Naive thymus-derived CD4-positive, alpha-beta T cell (primary cell): ENCODE measurements around the gene CALY. TPM values are rescaled to one million over a fixed set of nuclear protein-coding genes. Genes with fewer than 3 reads are reported as not detected.
A peak's percentile ranks its signal among the peaks of the same experiment; 100 is the strongest.

Source experiments
- ATAC-seq: fragments of 150-1000 bp; cut with Tn5 transposase; 2 replicates; pipeline ENCODE4 v1.10.0; 2021; ENCODE audit warnings: mild to moderate bottlenecking, moderate library complexity
- CTCF ChIA-PET: fragments of 350-600 bp; sonication (Branson Sonifier 250); formaldehyde crosslinking; loops from one replicate; lab custom pipeline; 2021; ENCODE audit warnings: antibody characterized with exemption; lab: Charles Lee
- POLR2A ChIA-PET: fragments of 350-600 bp; sonication (Branson Sonifier 250); formaldehyde crosslinking; loops from one replicate; lab custom pipeline; 2021; ENCODE audit warnings: antibody characterized with exemption, inconsistent platforms; lab: Charles Lee
- DNase-seq, 9 donors: peaks; one replicate each; pipeline versions ENCODE4 v3.0.0 to v3.0.0-alpha.2; 2020 to 2022; ENCODE audit warnings: mixed read lengths in 1 of 9
- H3K27ac ChIP-seq: one replicate; pipeline ENCODE4 v1.7.0; 2013; ENCODE audit warnings: mild to moderate bottlenecking, low read depth, low read length, moderate library complexity
- H3K27me3 ChIP-seq, 2 donors: one replicate each; pipeline ENCODE4 v1.7.0; 2013; ENCODE audit warnings: low read length in 2 of 2, mild to moderate bottlenecking in 2 of 2, moderate library complexity in 2 of 2; ENCODE audit not compliant: control insufficient read depth in 2 of 2, insufficient read depth in 2 of 2
- H3K36me3 ChIP-seq, 3 experiments: 1 replicate in 2 of 3; 2 replicates in 1 of 3; pipeline ENCODE4 v1.7.0; 2013; ENCODE audit warnings: low read length in 3 of 3, mild to moderate bottlenecking in 3 of 3, moderate library complexity in 1 of 3; ENCODE audit not compliant: insufficient read depth in 3 of 3, control insufficient read depth in 2 of 3
- H3K4me1 ChIP-seq, 2 donors: one replicate each; pipeline ENCODE4 v1.7.0; 2013; ENCODE audit warnings: low read length in 2 of 2, mild to moderate bottlenecking in 2 of 2, moderate library complexity in 1 of 2; ENCODE audit not compliant: control insufficient read depth in 2 of 2, insufficient read depth in 2 of 2
- H3K4me3 ChIP-seq: 2 replicates; pipeline ENCODE4 v1.7.0; 2013; ENCODE audit warnings: mild to moderate bottlenecking, low read length
- H3K9me3 ChIP-seq, 3 experiments: 1 replicate in 2 of 3; 2 replicates in 1 of 3; pipeline ENCODE4 v1.7.0; 2013; ENCODE audit warnings: low read length in 3 of 3; ENCODE audit not compliant: control insufficient read depth in 2 of 3
- H3K27ac Mint-ChIP-seq, 9 donors: one replicate each; pipeline ENCODE4 v1.8.0; 2020 to 2022; ENCODE audit warnings: mixed read lengths in 9 of 9, mild to moderate bottlenecking in 8 of 9, moderate library complexity in 5 of 9, inconsistent platforms in 2 of 9
- H3K27me3 Mint-ChIP-seq, 5 donors: one replicate each; pipeline ENCODE4 v1.8.0; 2021 to 2022; ENCODE audit warnings: mixed read lengths in 5 of 5, mild to moderate bottlenecking in 1 of 5
- H3K36me3 Mint-ChIP-seq, 5 donors: one replicate each; pipeline ENCODE4 v1.8.0; 2020 to 2022; ENCODE audit warnings: mixed read lengths in 5 of 5, mild to moderate bottlenecking in 3 of 5, inconsistent platforms in 1 of 5
- H3K4me1 Mint-ChIP-seq, 7 donors: one replicate each; pipeline ENCODE4 v1.8.0; 2020 to 2022; ENCODE audit warnings: mixed read lengths in 7 of 7, mild to moderate bottlenecking in 3 of 7, inconsistent platforms in 1 of 7
- H3K4me3 Mint-ChIP-seq, 10 donors: one replicate each; pipeline ENCODE4 v1.8.0; 2020 to 2022; ENCODE audit warnings: mild to moderate bottlenecking in 10 of 10, mixed read lengths in 10 of 10, moderate library complexity in 6 of 10, inconsistent platforms in 2 of 10
- H3K9me3 Mint-ChIP-seq, 11 donors: one replicate each; pipeline ENCODE4 v1.8.0; 2020 to 2022; ENCODE audit warnings: mixed read lengths in 11 of 11, mild to moderate bottlenecking in 4 of 11, inconsistent platforms in 1 of 11, moderate library complexity in 1 of 11
- intact Hi-C, 2 donors: fragments of 100-400 bp; cut with micrococcal nuclease; formaldehyde crosslinking; loops; one replicate each; pipeline ENCODE4 v1.15.1; 2023
- polyA plus RNA-seq, 2 donors: library from polyadenylated mRNA; unstranded; fragments of 300-500 nt; fragmentation: Illumina TruSeq; gene quantifications; one replicate each; pipeline ENCODE4 v1.2.3, GENCODE V29; 2021
- total RNA-seq, 6 experiments: library from RNA in 5 of 6; stranded (reverse) in 5 of 6; gene quantifications; 1 replicate in 5 of 6; 2 replicates in 1 of 6; pipeline ENCODE4 v1.2.3 and lab custom pipeline; 2021 to 2026

The CALY gene
- total and polyA plus RNA-seq, 7 experiments from 2014 or later: 0.33 to 5.1 (median 1.9) TPM; not detected in 1

- no peak for DNase-seq
- H3K36me3 Mint-ChIP-seq: peaks cover 9 to 49% (median 16%) of the 10 kb centered on the region in 5 donors
- peaks cover 0 to under 1% (median 0%) of the 10 kb centered on the region in 11 donors for H3K9me3 Mint-ChIP-seq
- Histone ChIP-seq H3K4me3 (no peak overlapping the region), H3K4me1 (no peaks in the 10 kb centered on the region), H3K27me3 (no peaks in the 10 kb centered on the region), H3K27ac (no peak overlapping the region), H3K36me3 (peaks cover 6 to 90% (median 31%) of the 10 kb centered on the region in 3 experiments), H3K9me3 (no peaks in the 10 kb centered on the region)
- H3K4me3 Mint-ChIP-seq: no peak overlapping the region
- POLR2A ChIA-PET: interaction anchor here (0.6 kb wide), 1 partner anchor 36 kb away, joined by 3 read pairs; no protein-coding TSS in a partner anchor
- CTCF ChIA-PET: interaction anchor here (0.6 to 1.0 kb wide), 2 partner anchors 8 to 19 kb away, joined by 3 to 5 read pairs; no protein-coding TSS in a partner anchor
- no peak for ATAC-seq
- H3K27me3 Mint-ChIP-seq: no peaks in the 10 kb centered on the region
- H3K4me1 Mint-ChIP-seq: peaks cover 0 to 4% (median under 1%) of the 10 kb centered on the region in 7 donors
- intact Hi-C loops: no loop called here
- H3K27ac Mint-ChIP-seq: no peak overlapping the region
These were observed 41.0 kb downstream of the CALY start for GRCh38 chr10:133295426-133296320.

- H3K4me3 ChIP-seq: no peak overlapping the region
- no peak overlapping the region for H3K27ac ChIP-seq
- Mint-ChIP-seq H3K4me3 (no peak overlapping the region), H3K27ac (no peak overlapping the region), H3K27me3 (no peaks in the 10 kb centered on the region), H3K36me3 (peaks cover 9 to 49% (median 15%) of the 10 kb centered on the region in 5 donors), H3K9me3 (no peaks in the 10 kb centered on the region), H3K4me1 (peaks cover 0 to 4% (median 0%) of the 10 kb centered on the region in 7 donors)
- DNase-seq: no peak
- peaks cover 6 to 88% (median 28%) of the 10 kb centered on the region in 3 experiments for H3K36me3 ChIP-seq
- H3K27me3 ChIP-seq: no peaks in the 10 kb centered on the region
- intact Hi-C loops: no loop called here
- peak; percentile 49 for ATAC-seq
- no peaks in the 10 kb centered on the region for H3K4me1 ChIP-seq
- ChIA-PET CTCF (no interaction called here), POLR2A (no interaction called here)
- H3K9me3 ChIP-seq: no peaks in the 10 kb centered on the region
These were observed 42.5 kb downstream of the CALY start for GRCh38 chr10:133294189-133294588.

GRCh38 chr10:133293810-133294119 lies 42.9 kb downstream of the CALY start:
- Histone ChIP-seq H3K4me1 (no peaks in the 10 kb centered on the region), H3K9me3 (no peaks in the 10 kb centered on the region), H3K27me3 (no peaks in the 10 kb centered on the region), H3K27ac (no peak overlapping the region), H3K4me3 (no peak overlapping the region), H3K36me3 (peaks cover 6 to 88% (median 24%) of the 10 kb centered on the region in 3 experiments)
- Mint-ChIP-seq H3K27me3 (no peaks in the 10 kb centered on the region), H3K9me3 (no peaks in the 10 kb centered on the region), H3K4me3 (no peak overlapping the region), H3K27ac (no peak overlapping the region), H3K36me3 (peaks cover 12 to 50% (median 17%) of the 10 kb centered on the region in 5 donors), H3K4me1 (peaks cover 0 to 4% (median 0%) of the 10 kb centered on the region in 7 donors)
- intact Hi-C loops: no loop called here
- ChIA-PET POLR2A (no interaction called here), CTCF (no interaction called here)
- no peak for DNase-seq
- no peak for ATAC-seq

- no peak overlapping the region for H3K27ac Mint-ChIP-seq
- H3K36me3 Mint-ChIP-seq: peaks cover 12 to 48% (median 18%) of the 10 kb centered on the region in 5 donors
- peaks cover 6 to 88% (median 19%) of the 10 kb centered on the region in 3 experiments for H3K36me3 ChIP-seq
- POLR2A ChIA-PET: no interaction called here
- H3K27me3 Mint-ChIP-seq: no peaks in the 10 kb centered on the region
- H3K27me3 ChIP-seq: no peaks in the 10 kb centered on the region
- intact Hi-C loops: no loop called here
- peak; percentile 78 for ATAC-seq
- H3K27ac ChIP-seq: no peak overlapping the region
- no peaks in the 10 kb centered on the region for H3K4me1 ChIP-seq
- H3K4me3 ChIP-seq: no peak overlapping the region
- no peak overlapping the region for H3K4me3 Mint-ChIP-seq
- DNase-seq: no peak
- CTCF ChIA-PET: no interaction called here
- H3K9me3 ChIP-seq: no peaks in the 10 kb centered on the region
- H3K4me1 Mint-ChIP-seq: peaks cover 0 to 4% (median 0%) of the 10 kb centered on the region in 7 donors
- H3K9me3 Mint-ChIP-seq: no peaks in the 10 kb centered on the region
These were observed 43.5 kb downstream of the CALY start for GRCh38 chr10:133292919-133293809.

- H3K36me3 ChIP-seq: peaks cover 0 to 85% (median 5%) of the 10 kb centered on the region in 3 experiments
- Mint-ChIP-seq H3K4me3 (no peak overlapping the region), H3K27ac (no peak overlapping the region), H3K9me3 (no peaks in the 10 kb centered on the region), H3K27me3 (no peaks in the 10 kb centered on the region), H3K4me1 (peaks cover 0 to 12% (median 2%) of the 10 kb centered on the region in 7 donors), H3K36me3 (peaks cover 23 to 55% (median 25%) of the 10 kb centered on the region in 5 donors)
- H3K27ac ChIP-seq: no peak overlapping the region
- intact Hi-C loops: no loop called here
- H3K4me3 ChIP-seq: no peak overlapping the region
- no peaks in the 10 kb centered on the region for H3K27me3 ChIP-seq
- H3K4me1 ChIP-seq: no peaks in the 10 kb centered on the region
- CTCF ChIA-PET: no interaction called here
- ATAC-seq (no peak), DNase-seq (no peak)
- H3K9me3 ChIP-seq: no peaks in the 10 kb centered on the region
- POLR2A ChIA-PET: no interaction called here
These were observed 46.9 kb downstream of the CALY start for GRCh38 chr10:133289761-133290160.

GRCh38 chr10:133287832-133288500 lies 48.7 kb downstream of the CALY start:
- Mint-ChIP-seq H3K4me3 (no peak overlapping the region), H3K9me3 (no peaks in the 10 kb centered on the region), H3K27me3 (no peaks in the 10 kb centered on the region), H3K27ac (no peak overlapping the region), H3K36me3 (peaks cover 23 to 50% (median 28%) of the 10 kb centered on the region in 5 donors), H3K4me1 (peaks cover 0 to 12% (median 3%) of the 10 kb centered on the region in 7 donors)
- ChIA-PET POLR2A (no interaction called here), CTCF (no interaction called here)
- H3K36me3 ChIP-seq: peaks cover 0 to 85% (median 9%) of the 10 kb centered on the region in 3 experiments
- no peaks in the 10 kb centered on the region for H3K9me3 ChIP-seq
- no peaks in the 10 kb centered on the region for H3K27me3 ChIP-seq
- H3K4me3 ChIP-seq: no peak overlapping the region
- DNase-seq (no peak), ATAC-seq (no peak)
- H3K4me1 ChIP-seq: no peaks in the 10 kb centered on the region
- intact Hi-C loops: no loop called here
- H3K27ac ChIP-seq: no peak overlapping the region
